HepG2 (cell line): ENCODE results near the gene HCN4. TPM values are rescaled to one million over a fixed set of nuclear protein-coding genes. Genes with fewer than 3 reads are reported as not detected.

Source experiments
- ATAC-seq: fragments of 200-7000 bp; cut with Tn5 transposase; 3 replicates; pipeline ENCODE4 v1.9.1; 2020; ENCODE audit warnings: mild to moderate bottlenecking, moderate library complexity
- BruUV-seq: library from RNA; stranded (reverse); fragments of 400-500 nt; replicated peaks from 2 replicates; lab custom pipeline; 2021; lab: Mats Ljungman, UMichigan
- CTCF ChIA-PET: fragments of 300-600 bp; formaldehyde crosslinking; extraction: SDS; loops from one replicate; lab custom pipeline; 2021; ENCODE audit warnings: low total read pairs, inconsistent platforms, low intra/inter-chr PET ratio; lab: Yijun Ruan, JAX
- POLR2A ChIA-PET: fragments of 350-600 bp; sonication (Branson Sonifier 250); formaldehyde crosslinking; loops from one replicate; lab custom pipeline; 2020; ENCODE audit warnings: antibody characterized with exemption, inconsistent platforms; lab: Yijun Ruan, JAX
- DNase-seq: peaks from one replicate; pipeline ENCODE4 v3.0.0-alpha.2; 2015; ENCODE audit warnings: low spot score
- FAIRE-seq: peaks from 3 replicates; lab custom pipeline; 2011; peaks lifted over from hg19 to GRCh38; lab: Jason Lieb, UNC
- H2AFZ ChIP-seq: one replicate; pipeline ENCODE4 v1.6.1; 2011; ENCODE audit warnings: low read length, inconsistent platforms
- H3K27ac ChIP-seq: fragments of 300-600 bp; 3 replicates; pipeline ENCODE4 v1.8.0; 2011; ENCODE audit warnings: mixed run types, mild to moderate bottlenecking, mixed read lengths, low read length, inconsistent platforms; ENCODE audit not compliant: insufficient read depth; ENCODE audit errors: extremely low read length
- H3K27me3 ChIP-seq, 2 experiments: fragments of 200-600 bp in 1 of 2; 2 replicates in 1 of 2; 3 replicates in 1 of 2; pipeline versions ENCODE4 v1.6.0 to v1.8.0; 2011; ENCODE audit warnings: low read length in 2 of 2, mild to moderate bottlenecking in 2 of 2, moderate library complexity in 2 of 2, inconsistent platforms in 1 of 2; ENCODE audit not compliant: insufficient read depth in 2 of 2, control insufficient read depth in 1 of 2
- H3K36me3 ChIP-seq, 2 experiments: fragments of 200-600 bp in 1 of 2; replicated peaks in 1 of 2; 2 replicates in 1 of 2; 3 replicates in 1 of 2; pipeline versions ENCODE4 v1.5.1 to v1.8.0; 2011; ENCODE audit warnings: low read length in 2 of 2, inconsistent platforms in 1 of 2; ENCODE audit not compliant: insufficient read depth in 2 of 2, control insufficient read depth in 1 of 2
- H3K4me1 ChIP-seq: 2 replicates; pipeline ENCODE4 v1.5.1; 2012; ENCODE audit warnings: low read length, inconsistent platforms; ENCODE audit not compliant: insufficient read depth
- H3K4me2 ChIP-seq: 2 replicates; pipeline ENCODE4 v1.6.0; 2011; ENCODE audit warnings: low read depth, low read length, inconsistent platforms
- H3K4me3 ChIP-seq, 3 experiments: fragments of 200-600 bp in 1 of 3; sonication (generic), shearing (Covaris generic) in 1 of 3; replicated peaks in 1 of 3; 2 replicates each; pipeline ENCODE4 v1.5.1; 2011 to 2016; ENCODE audit warnings: low read length in 3 of 3, inconsistent platforms in 2 of 3, low read depth in 2 of 3, mild to moderate bottlenecking in 2 of 3, control low read depth in 1 of 3, mixed read lengths in 1 of 3; ENCODE audit not compliant: insufficient read depth in 1 of 3
- H3K79me2 ChIP-seq: one replicate; pipeline ENCODE4 v1.6.1; 2011; ENCODE audit warnings: low read length, inconsistent platforms; ENCODE audit not compliant: insufficient read depth
- H3K9ac ChIP-seq: 2 replicates; pipeline ENCODE4 v1.6.0; 2011; ENCODE audit warnings: mild to moderate bottlenecking, low read depth, low read length, inconsistent platforms; ENCODE audit not compliant: insufficient read depth
- H3K9me3 ChIP-seq: 2 replicates; pipeline ENCODE4 v1.5.1; 2012; ENCODE audit warnings: mild to moderate bottlenecking, low read length
- H4K20me1 ChIP-seq: 2 replicates; pipeline ENCODE4 v1.6.0; 2011; ENCODE audit warnings: inconsistent platforms, mild to moderate bottlenecking, low read length, moderate library complexity; ENCODE audit not compliant: insufficient read depth
- E2F1 ChIP-seq: sonication (generic); formaldehyde crosslinking; IDR thresholded peaks from 2 replicates; pipeline ENCODE4 v1.5.0; 2020; ENCODE audit warnings: missing genetic modification reagents
- GLMP ChIP-seq: sonication (generic); formaldehyde crosslinking; IDR thresholded peaks from 2 replicates; pipeline ENCODE4 v1.9.0; 2021; ENCODE audit warnings: missing genetic modification reagents, mild to moderate bottlenecking, borderline replicate concordance
- REXO4 ChIP-seq: sonication (generic); formaldehyde crosslinking; IDR thresholded peaks from 2 replicates; pipeline ENCODE4 v1.8.0; 2022; ENCODE audit warnings: missing genetic modification reagents, mild to moderate bottlenecking, borderline replicate concordance
- ZNF12 ChIP-seq: sonication (generic); formaldehyde crosslinking; IDR thresholded peaks from 2 replicates; pipeline ENCODE4 v1.5.0; 2020; ENCODE audit warnings: missing genetic modification reagents
- ZNF143 ChIP-seq: sonication (generic); formaldehyde crosslinking; IDR thresholded peaks from 2 replicates; pipeline ENCODE4 v1.4.0; 2020; ENCODE audit warnings: missing genetic modification reagents
- ZNF317 ChIP-seq: sonication (generic); formaldehyde crosslinking; IDR thresholded peaks from 2 replicates; pipeline ENCODE4 v1.5.0; 2020; ENCODE audit warnings: mild to moderate bottlenecking, missing genetic modification reagents
- ZNF614 ChIP-seq: IDR thresholded peaks from 2 replicates; pipeline ENCODE4 v1.6.1; 2018; ENCODE audit warnings: missing biosample characterization, missing genetic modification reagents, inconsistent platforms, borderline replicate concordance
- ZNF883 ChIP-seq: sonication (generic); formaldehyde crosslinking; IDR thresholded peaks from 2 replicates; pipeline ENCODE4 v1.5.1; 2020; ENCODE audit warnings: mild to moderate bottlenecking, missing genetic modification reagents; ENCODE audit errors: not compliant biosample characterization
- WGBS: methylation state at CpG from one replicate; pipeline ENCODE4 v1.1.6; 2017; ENCODE audit warnings: low lambda C conversion rate; 5-methylcytosine and 5-hydroxymethylcytosine counted together
- in situ Hi-C: cut with HindIII; loops from 2 replicates; pipeline ENCODE4 v1.10.0; 2017; ENCODE audit warnings: low pct_unique_long_range_greater_than_20kb; ENCODE audit not compliant: extremely low pct_ligation_motif_present
- intact Hi-C: fragments of 100-400 bp; cut with micrococcal nuclease; formaldehyde crosslinking; loops from one replicate; pipeline ENCODE4 v1.10.0; 2022; ENCODE audit not compliant: unreplicated experiment
- polyA plus RNA-seq, 8 experiments: library from polyadenylated mRNA; depleted of rRNA in 3 of 8; stranded (reverse) in 7 of 8; unstranded in 1 of 8; fragments of >200 nt; fragmentation: Illumina TruSeq in 4 of 8; extraction: Trizol in 4 of 8; gene quantifications; 2 replicates each; pipeline versions ENCODE4 v1.2.1 to v1.2.3, GENCODE V29; 2011 to 2016; ENCODE audit warnings: low read depth in 4 of 8, missing spikeins in 1 of 8, mixed read lengths in 1 of 8; ENCODE audit not compliant: insufficient read depth in 1 of 8
- total RNA-seq, 5 experiments: library from RNA; depleted of rRNA; stranded (reverse); fragments of >200 nt; fragmentation: Illumina TruSeq; extraction: Trizol; gene quantifications; 2 replicates each; pipeline ENCODE4 v1.2.3, GENCODE V29; 2016; ENCODE audit warnings: low read depth in 1 of 5

Gene HCN4
- total and polyA plus RNA-seq, 2 of the 13 experiments (the other 11 are each of a cell fraction or from before 2014, with no cell fraction given) = not detected

- TF ChIP-seq GLMP (CRISPR knock-in tag) = no peak
- TF ChIP-seq ZNF317 (CRISPR knock-in tag) = no peak
- TF ChIP-seq ZNF614 (CRISPR knock-in tag) = no peak
- TF ChIP-seq REXO4 = no peak
- TF ChIP-seq ZNF143 (CRISPR knock-in tag) = no peak
- TF ChIP-seq ZNF883 (CRISPR knock-in tag) = no peak
- TF ChIP-seq, all 625 proteins: peak for 0
Observed at GRCh38 chr15:73385205-73385604, 16.4 kb upstream of the HCN4 start (continued).

- in situ Hi-C loops (no loop called here), intact Hi-C loops (no loop called here)
- Histone ChIP-seq H3K27me3 (peaks cover 0 to 4% of the 10 kb centered on the region in 2 experiments; a peak in 1 of 5 replicates), H3K79me2 (no peaks in the 10 kb centered on the region), H4K20me1 (no peaks in the 10 kb centered on the region), H3K36me3 (no peaks in the 10 kb centered on the region), H2AFZ (no peak overlapping the region), H3K4me1 (no peaks in the 10 kb centered on the region), H3K4me2 (no peak overlapping the region), H3K9me3 (no peaks in the 10 kb centered on the region), H3K4me3 (no peak overlapping the region), H3K27ac (no peak overlapping the region), H3K9ac (no peak overlapping the region)
- TF ChIP-seq ZNF12 (peak; percentile 64; the same call in 1 of the 2 replicates), E2F1 (CRISPR knock-in tag) (no peak)
- no TSS peak for BruUV-seq
- ATAC-seq (no peak), DNase-seq (no peak), FAIRE-seq (no peak)
- 52% methylated on average over 9 of the region's 9 CpGs for WGBS
- ChIA-PET CTCF (no interaction called here), POLR2A (no interaction called here)
Observed at GRCh38 chr15:73383310-73384189, 14.8 kb upstream of the HCN4 start.
